Posterior cingulate gyrus (tissue), 11 donors: ENCODE measurements around the gene BYSL.
"Not testable (repeated sequence)": the region's sequence is repeated elsewhere in the genome, so short reads cannot be mapped to it uniquely, and the experiment has no call there.

Experiments used
- DNase-seq, 10 donors: peaks; one replicate each; pipeline versions ENCODE4 v3.0.0 to v3.0.0-alpha.2; 2020 to 2021; ENCODE audit warnings: mixed read lengths in 3 of 10
- intact Hi-C: fragments of 100-400 bp; cut with DNase I; formaldehyde crosslinking; loops from one replicate; pipeline ENCODE4 v1.15.1; 2023

Gene BYSL

GRCh38 chr6:41939848-41940758 is 18.8 kb downstream of the BYSL start:
- DNase-seq = peak in 1 of 10 donors; percentile 83
- intact Hi-C loops = loop anchor here (2.0 kb wide), 1 partner anchor 105 kb away; no protein-coding TSS in a partner anchor

GRCh38 chr6:41940759-41941279 is 19.5 kb downstream of the BYSL start:
- intact Hi-C loops = loop anchor here (2.0 kb wide), 1 partner anchor 104 kb away; no protein-coding TSS in a partner anchor
- peak in 9 of 10 donors; percentile 45 to 94 (median 60) for DNase-seq

GRCh38 chr6:41941280-41942066 is 20.2 kb downstream of the BYSL start, which contains the start of gene CCND3:
Gene CCND3 (minus strand): TSS chr6:41941808. CDS start chr6:41941649, 159 bp downstream.
- peak; percentile 81 to 98 (median 92) for DNase-seq
- intact Hi-C loops = loop anchor here (2.0 kb wide), 1 partner anchor 103 kb away; no protein-coding TSS in a partner anchor

GRCh38 chr6:41942067-41942851 is 21.0 kb downstream of the BYSL start:
- no peak for DNase-seq
- intact Hi-C loops = no loop called here

- intact Hi-C loops, DNase-seq: not testable (repeated sequence)
Observed at GRCh38 chr6:41942882-41943281, 21.6 kb downstream of the BYSL start.

GRCh38 chr6:41943456-41943855 is 22.2 kb downstream of the BYSL start:
- no peak for DNase-seq
- intact Hi-C loops = no loop called here

GRCh38 chr6:41947581-41948220 is 26.4 kb downstream of the BYSL start:
- intact Hi-C loops = no loop called here
- no peak for DNase-seq

GRCh38 chr6:41954668-41955067 is 33.4 kb downstream of the BYSL start:
- no peak for DNase-seq
- intact Hi-C loops = no loop called here

- intact Hi-C loops = no loop called here
- no peak for DNase-seq
Observed at GRCh38 chr6:41955412-41955811, 34.1 kb downstream of the BYSL start.

GRCh38 chr6:41957117-41957516 is 35.8 kb downstream of the BYSL start:
- intact Hi-C loops = no loop called here
- no peak for DNase-seq

- no peak for DNase-seq
Observed at GRCh38 chr6:41958022-41958856, 36.9 kb downstream of the BYSL start.

GRCh38 chr6:41960028-41960427 is 38.7 kb downstream of the BYSL start:
- intact Hi-C loops = no loop called here
- DNase-seq = no peak

More at GRCh38 chr6:41958022-41958856, 36.9 kb downstream of the BYSL start:
- intact Hi-C loops = no loop called here

GRCh38 chr6:41963371-41963770 is 42.1 kb downstream of the BYSL start:
- no peak for DNase-seq
- intact Hi-C loops = no loop called here

GRCh38 chr6:41964201-41964887 is 43.0 kb downstream of the BYSL start:
- intact Hi-C loops = no loop called here
- no peak for DNase-seq

- intact Hi-C loops = no loop called here
- no peak for DNase-seq
Observed at GRCh38 chr6:41965429-41966213, 44.3 kb downstream of the BYSL start.

GRCh38 chr6:41966214-41966920 is 45.1 kb downstream of the BYSL start:
- no peak for DNase-seq
- intact Hi-C loops = no loop called here

- intact Hi-C loops = no loop called here
- no peak for DNase-seq
Observed at GRCh38 chr6:41966961-41967311, 45.6 kb downstream of the BYSL start.
